Endodermal cell (in vitro differentiated cells): Measurements from ENCODE around the gene HTRA1. TPM values are rescaled to one million over a fixed set of nuclear protein-coding genes. Genes with fewer than 3 reads are reported as not detected.

ENCODE experiments used
- DNase-seq: peaks from one replicate; pipeline ENCODE4 v3.0.0-alpha.2; 2017
- H3K27ac ChIP-seq: 2 replicates; pipeline ENCODE4 v1.5.1; 2013; ENCODE audit warnings: mild to moderate bottlenecking, low read depth, low read length, moderate library complexity
- H3K27me3 ChIP-seq: 2 replicates; pipeline ENCODE4 v1.6.1; 2013; ENCODE audit warnings: mild to moderate bottlenecking, low read length, moderate library complexity; ENCODE audit not compliant: insufficient read depth, control insufficient read depth, poor library complexity, severe bottlenecking
- H3K36me3 ChIP-seq: 2 replicates; pipeline ENCODE4 v1.7.0; 2013; ENCODE audit warnings: mild to moderate bottlenecking, low read length, moderate library complexity; ENCODE audit not compliant: control insufficient read depth, insufficient read depth
- H3K4me1 ChIP-seq: one replicate; pipeline ENCODE4 v1.7.0; 2013; ENCODE audit warnings: low read length; ENCODE audit not compliant: control insufficient read depth, insufficient read depth
- H3K4me3 ChIP-seq: 2 replicates; pipeline ENCODE4 v1.5.1; 2013; ENCODE audit warnings: mild to moderate bottlenecking, low read length, moderate library complexity
- H3K9ac ChIP-seq: 2 replicates; pipeline ENCODE4 v1.6.1; 2013; ENCODE audit warnings: mild to moderate bottlenecking, low read length, moderate library complexity; ENCODE audit not compliant: poor library complexity, severe bottlenecking; ENCODE audit errors: extremely low read depth
- H3K9me3 ChIP-seq: 2 replicates; pipeline ENCODE4 v1.6.1; 2013; ENCODE audit warnings: mild to moderate bottlenecking, low read length, moderate library complexity; ENCODE audit not compliant: control insufficient read depth
- H3K27ac Mint-ChIP-seq: 2 replicates; pipeline ENCODE4 v1.8.0; 2020; ENCODE audit warnings: mixed read lengths
- H3K27me3 Mint-ChIP-seq: 2 replicates; pipeline ENCODE4 v1.8.0; 2021; ENCODE audit warnings: mild to moderate bottlenecking, mixed read lengths; ENCODE audit not compliant: insufficient read depth
- H3K36me3 Mint-ChIP-seq: 2 replicates; pipeline ENCODE4 v1.8.0; 2020; ENCODE audit warnings: low read depth, mixed read lengths
- H3K4me1 Mint-ChIP-seq: 2 replicates; pipeline ENCODE4 v1.8.0; 2020; ENCODE audit warnings: mixed read lengths
- H3K4me3 Mint-ChIP-seq: 2 replicates; pipeline ENCODE4 v1.8.0; 2020; ENCODE audit warnings: mild to moderate bottlenecking, moderate library complexity, mixed read lengths
- H3K9me3 Mint-ChIP-seq: 2 replicates; pipeline ENCODE4 v1.8.0; 2020; ENCODE audit warnings: mild to moderate bottlenecking, mixed read lengths
- CTCF ChIP-seq: fragments of 200-600 bp; sonication (generic); conservative IDR thresholded peaks from 2 replicates; pipeline ENCODE4 v1.5.0; 2021; ENCODE audit warnings: antibody characterized with exemption, mild to moderate bottlenecking
- WGBS, 2 experiments: methylation state at CpG; one replicate each; pipeline versions ENCODE4 v1.1.5 to v1.1.7; 2013; ENCODE audit warnings: missing lambda C conversion rate in 2 of 2, mixed read lengths in 1 of 2; ENCODE audit not compliant: insufficient coverage in 1 of 2, insufficient read length in 1 of 2; 5-methylcytosine and 5-hydroxymethylcytosine counted together
- total RNA-seq, 2 donors: library from RNA; stranded (reverse); fragmentation: NEBNext Ultra II Directional in 1 of 2; extraction: Animal tissue kit (Norgen Biotek cat#: 25700) in 1 of 2; gene quantifications; 2 replicates in 1 of 2; 3 replicates in 1 of 2; pipeline ENCODE4 v1.2.1, GENCODE V29; 2021

Gene HTRA1
- total RNA-seq, 2 donors from 2014 or later, result 1.7 to 3.1 TPM

- Mint-ChIP-seq H3K4me1 (peaks cover 27% of the 10 kb centered on the region), H3K36me3 (no peaks in the 10 kb centered on the region), H3K27ac (no peak overlapping the region), H3K27me3 (peaks cover 70% of the 10 kb centered on the region), H3K9me3 (no peaks in the 10 kb centered on the region), H3K4me3 (no peak overlapping the region)
- H3K27me3 ChIP-seq, result peaks cover 83% of the 10 kb centered on the region
- no peaks in the 10 kb centered on the region for H3K9me3 ChIP-seq
- DNase-seq, result peak; percentile 79
- H3K27ac ChIP-seq, result no peak overlapping the region
- peak; percentile 38 for TF ChIP-seq CTCF
- H3K9ac ChIP-seq, result no peak overlapping the region
- peaks cover 3% of the 10 kb centered on the region for H3K4me1 ChIP-seq
- H3K36me3 ChIP-seq, result no peaks in the 10 kb centered on the region
- WGBS, 2 experiments, result 73 to 83% methylated on average over 7 to 9 of the region's 9 CpGs
- no peak overlapping the region for H3K4me3 ChIP-seq
These were observed 96.2 kb downstream of the HTRA1 start for GRCh38 chr10:122557516-122557915.

GRCh38 chr10:122558452-122558851, 97.1 kb downstream of the HTRA1 start:
- 91 to 97% methylated on average over 5 of the region's 5 CpGs for WGBS, 2 experiments
- Mint-ChIP-seq H3K9me3 (no peaks in the 10 kb centered on the region), H3K36me3 (no peaks in the 10 kb centered on the region), H3K4me1 (peaks cover 27% of the 10 kb centered on the region), H3K27me3 (peaks cover 61% of the 10 kb centered on the region), H3K27ac (no peak overlapping the region), H3K4me3 (no peak overlapping the region)
- H3K27me3 ChIP-seq, result peaks cover 83% of the 10 kb centered on the region
- peaks cover 3% of the 10 kb centered on the region for H3K4me1 ChIP-seq
- TF ChIP-seq CTCF, result no peak
- no peak for DNase-seq
- no peaks in the 10 kb centered on the region for H3K36me3 ChIP-seq
- H3K27ac ChIP-seq, result no peak overlapping the region
- H3K9me3 ChIP-seq, result no peaks in the 10 kb centered on the region
- H3K4me3 ChIP-seq, result no peak overlapping the region
- H3K9ac ChIP-seq, result no peak overlapping the region

GRCh38 chr10:122559228-122559627, 97.9 kb downstream of the HTRA1 start:
- Histone ChIP-seq H3K9me3 (no peaks in the 10 kb centered on the region), H3K4me1 (peaks cover 3% of the 10 kb centered on the region), H3K36me3 (no peaks in the 10 kb centered on the region), H3K4me3 (no peak overlapping the region), H3K9ac (no peak overlapping the region), H3K27ac (no peak overlapping the region), H3K27me3 (peaks cover 83% of the 10 kb centered on the region)
- H3K27me3 Mint-ChIP-seq, result peaks cover 59% of the 10 kb centered on the region
- 70 to 76% methylated on average over 2 of the region's 2 CpGs for WGBS, 2 experiments
- no peak for DNase-seq
- no peak for TF ChIP-seq CTCF
- H3K27ac Mint-ChIP-seq, result no peak overlapping the region
- no peak overlapping the region for H3K4me3 Mint-ChIP-seq
- H3K36me3 Mint-ChIP-seq, result no peaks in the 10 kb centered on the region
- no peaks in the 10 kb centered on the region for H3K9me3 Mint-ChIP-seq
- peaks cover 27% of the 10 kb centered on the region for H3K4me1 Mint-ChIP-seq
